HG03159 (cell line): Measurements from ENCODE around the gene LAIR1.

Source experiments
- ATAC-seq: cut with Tn5 transposase; IDR thresholded peaks from one replicate; pipeline ENCODE4 v1.9.1; 2021; ENCODE audit warnings: mild to moderate bottlenecking, moderate library complexity; ENCODE audit not compliant: unreplicated experiment

Gene LAIR1

DNA sequence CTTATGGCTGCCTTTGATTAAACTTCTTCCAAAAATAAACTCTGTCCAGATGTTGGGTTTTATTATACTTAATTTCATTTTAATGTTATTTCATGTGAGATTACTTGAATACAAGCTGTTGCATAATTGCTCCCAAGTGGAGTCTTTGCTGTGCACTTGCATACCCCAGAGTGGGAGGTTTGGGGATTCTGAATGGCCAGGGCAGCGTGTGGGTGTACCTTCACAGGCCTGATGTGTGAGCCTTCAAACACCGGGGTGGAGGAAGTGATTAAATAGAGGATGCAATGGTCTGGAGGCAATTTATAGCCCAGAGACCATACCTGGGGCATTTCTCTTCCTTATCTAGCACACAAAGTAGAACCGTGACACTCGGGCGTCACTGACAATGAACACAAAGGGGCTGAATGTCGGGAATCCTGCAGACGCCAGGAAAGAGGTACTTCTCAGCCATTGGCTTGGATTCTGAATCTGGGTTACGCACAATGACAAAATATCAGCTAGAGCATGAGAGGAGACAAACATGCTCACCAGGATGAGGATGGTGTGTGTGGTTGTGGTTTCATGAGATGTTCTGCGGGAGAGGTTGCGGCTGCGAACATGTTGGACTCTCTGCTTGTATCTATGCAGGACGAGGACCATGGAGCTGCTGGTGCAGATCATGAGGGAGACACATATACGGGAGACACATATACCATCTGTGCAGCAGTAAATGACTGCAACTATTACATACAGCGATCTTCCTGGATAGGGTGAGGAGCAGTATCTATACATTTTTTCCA is 44.6 kb downstream of the LAIR1 start:
- no peak for ATAC-seq

GRCh38 chr19:54319049-54319448 is 45.7 kb downstream of the LAIR1 start:
- ATAC-seq, result no peak

DNA sequence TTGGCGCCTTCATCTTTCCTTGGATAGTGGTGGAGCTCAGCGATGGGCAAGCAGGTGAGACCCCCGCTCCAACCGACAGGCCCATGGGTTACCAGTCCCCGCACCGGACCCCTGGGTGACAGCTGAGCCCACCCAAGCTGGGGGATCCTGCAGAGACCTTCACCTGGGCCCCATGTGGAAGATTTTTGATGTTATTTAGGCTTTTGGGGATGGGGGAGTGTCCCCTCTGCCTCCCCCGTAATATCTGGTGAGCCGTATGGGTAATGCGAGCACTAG is 46.8 kb downstream of the LAIR1 start:
- no peak for ATAC-seq

- no peak for ATAC-seq
Observed at GRCh38 chr19:54317108-54317964, 47.4 kb downstream of the LAIR1 start.

DNA sequence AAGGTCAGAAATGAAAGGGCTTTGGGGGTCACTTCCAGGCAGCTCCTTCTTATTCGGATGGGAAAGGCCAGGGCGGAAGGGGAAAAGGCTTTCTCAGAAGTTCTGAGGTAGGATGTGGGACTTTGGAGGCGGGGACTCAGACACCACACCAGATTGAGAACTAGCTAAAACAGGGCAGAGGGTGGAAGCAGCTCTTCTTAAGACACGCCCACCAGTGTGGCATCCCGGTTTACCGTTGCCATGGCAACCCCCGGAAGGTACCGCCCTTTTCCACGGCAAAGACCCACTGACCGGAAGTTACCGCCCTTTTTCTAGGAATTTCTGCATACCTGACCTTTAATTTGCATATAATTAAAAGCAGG is 48.0 kb downstream of the LAIR1 start:
- no peak for ATAC-seq

DNA sequence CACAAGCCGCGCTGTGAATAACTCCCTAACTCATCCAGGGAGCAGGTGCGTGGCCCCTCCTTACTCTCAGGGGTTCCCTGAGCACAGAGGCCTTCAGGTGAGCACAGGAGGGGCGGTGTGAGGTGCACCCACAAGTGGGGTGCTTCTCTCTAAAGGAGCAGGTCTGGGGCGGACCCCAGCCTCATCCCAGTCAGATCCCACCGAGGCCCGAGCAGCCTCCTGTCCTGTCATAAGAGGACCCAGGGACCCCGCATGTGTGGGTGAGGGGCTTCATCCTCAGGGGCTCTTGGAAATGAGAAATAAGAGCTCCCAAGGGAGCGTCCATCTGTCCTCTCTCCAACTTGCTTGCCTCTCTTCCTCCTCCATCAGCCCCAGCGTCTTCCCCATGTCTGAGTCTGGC is 48.8 kb downstream of the LAIR1 start:
- no peak for ATAC-seq

GRCh38 chr19:54312436-54313377 is 52.0 kb downstream of the LAIR1 start, which contains the start of gene LILRA5:
TSS of gene LILRA5 (minus strand) at chr19:54313166. CDS start at chr19:54313019, 147 bp downstream.
- ATAC-seq, result no peak

DNA sequence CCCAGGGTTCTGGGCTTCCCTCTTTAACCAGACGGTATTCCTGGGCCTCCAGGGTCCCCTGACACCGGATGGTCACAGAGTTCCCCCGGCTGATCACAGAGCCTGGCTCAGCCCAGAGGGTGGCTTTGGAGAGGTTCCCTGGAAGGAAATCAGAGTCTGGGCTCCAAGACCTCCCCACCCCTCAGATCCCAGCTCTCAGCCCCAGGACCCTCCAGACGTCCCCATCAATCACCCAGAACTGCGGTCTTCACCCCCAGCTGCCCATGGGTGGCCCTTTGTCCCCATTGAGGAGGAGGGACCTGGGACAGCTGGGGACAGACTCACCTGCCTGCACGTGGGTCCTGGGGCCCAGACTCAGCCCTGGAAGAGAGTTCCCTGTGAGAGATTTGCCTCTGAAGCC is 52.7 kb downstream of the LAIR1 start:
- ATAC-seq, result no peak

- no peak for ATAC-seq
Observed at GRCh38 chr19:54311486-54311885, 53.2 kb downstream of the LAIR1 start.

- ATAC-seq, result no peak
Observed at GRCh38 chr19:54310543-54310942, 54.2 kb downstream of the LAIR1 start.

GRCh38 chr19:54309811-54310210 is 54.9 kb downstream of the LAIR1 start:
- ATAC-seq, result no peak

GRCh38 chr19:54307389-54308020 is 57.2 kb downstream of the LAIR1 start:
- ATAC-seq, result no peak

DNA sequence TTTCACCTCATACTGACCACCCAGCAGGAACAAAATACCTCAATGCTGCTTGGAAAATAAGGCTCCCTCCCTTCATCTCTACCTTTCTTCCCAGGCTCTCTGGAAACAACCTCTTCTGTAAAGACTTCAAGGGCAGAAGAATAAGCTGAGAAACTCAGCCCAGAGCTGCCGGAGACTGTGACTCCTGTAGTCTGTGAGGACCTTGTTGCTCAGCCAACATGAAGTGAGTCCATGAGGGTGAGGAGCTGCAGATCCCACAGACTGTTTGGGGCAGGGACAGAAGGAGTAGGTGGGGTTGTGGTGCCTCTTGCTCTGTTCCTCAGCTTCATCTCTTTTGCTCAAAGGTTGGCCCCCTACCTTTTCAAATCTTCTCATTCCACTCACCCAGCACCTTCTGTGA is 59.6 kb downstream of the LAIR1 start:
- ATAC-seq, result no peak

- ATAC-seq, result no peak
Observed at GRCh38 chr19:54302257-54302656, 62.5 kb downstream of the LAIR1 start.
